HepG2 (cell line): ENCODE results near the gene ZNF3. TPM values are rescaled to one million over a fixed set of nuclear protein-coding genes. Genes with fewer than 3 reads are reported as not detected.
A peak's percentile ranks its signal among the peaks of the same experiment; 100 is the strongest.

Source experiments
- ARNTL ChIP-seq: sonication (generic); formaldehyde crosslinking; IDR thresholded peaks from 2 replicates; pipeline ENCODE4 v1.4.0; 2020; ENCODE audit warnings: mild to moderate bottlenecking, missing genetic modification reagents
- ATF1 ChIP-seq: IDR thresholded peaks from 2 replicates; pipeline ENCODE4 v1.6.1; 2016; ENCODE audit warnings: mild to moderate bottlenecking, control low read depth
- CTCF ChIP-seq: sonication (generic); formaldehyde crosslinking; IDR thresholded peaks from 2 replicates; pipeline ENCODE4 v1.5.0; 2020; ENCODE audit warnings: mild to moderate bottlenecking, missing genetic modification reagents, moderate library complexity
- DR1 ChIP-seq: sonication (generic); formaldehyde crosslinking; IDR thresholded peaks from 2 replicates; pipeline ENCODE4 v1.8.0; 2021; ENCODE audit warnings: mild to moderate bottlenecking, missing genetic modification reagents, inconsistent platforms
- DRAP1 ChIP-seq: IDR thresholded peaks from 2 replicates; pipeline ENCODE4 v1.6.1; 2016; ENCODE audit warnings: missing genetic modification reagents, missing compliant biosample characterization
- ETS1 ChIP-seq: sonication (generic); formaldehyde crosslinking; IDR thresholded peaks from 2 replicates; pipeline ENCODE4 v1.4.0; 2020; ENCODE audit warnings: missing genetic modification reagents
- GPN1 ChIP-seq: sonication (generic); formaldehyde crosslinking; IDR thresholded peaks from 2 replicates; pipeline ENCODE4 v1.5.1; 2020; ENCODE audit warnings: missing genetic modification reagents, borderline replicate concordance
- HES4 ChIP-seq: sonication (generic); formaldehyde crosslinking; IDR thresholded peaks from 2 replicates; pipeline ENCODE4 v1.9.0; 2021; ENCODE audit warnings: mild to moderate bottlenecking, missing genetic modification reagents, borderline replicate concordance
- HOXA9 ChIP-seq: sonication (generic); formaldehyde crosslinking; IDR thresholded peaks from 2 replicates; pipeline ENCODE4 v1.8.1; 2022; ENCODE audit warnings: missing genetic modification reagents, mild to moderate bottlenecking, moderate library complexity, borderline replicate concordance
- JUNB ChIP-seq: sonication (generic); formaldehyde crosslinking; IDR thresholded peaks from 2 replicates; pipeline ENCODE4 v1.8.0; 2022; ENCODE audit warnings: missing genetic modification reagents, mild to moderate bottlenecking, borderline replicate concordance
- KLF12 ChIP-seq: sonication (generic); formaldehyde crosslinking; IDR thresholded peaks from 2 replicates; pipeline ENCODE4 v1.4.0; 2020; ENCODE audit warnings: missing genetic modification reagents, borderline replicate concordance
- KLF13 ChIP-seq: sonication (generic); formaldehyde crosslinking; IDR thresholded peaks from 2 replicates; pipeline ENCODE4 v1.4.0; 2020; ENCODE audit warnings: mild to moderate bottlenecking, missing genetic modification reagents
- MTA1 ChIP-seq: sonication (generic); formaldehyde crosslinking; IDR thresholded peaks from 2 replicates; pipeline ENCODE4 v1.4.0; 2020; ENCODE audit warnings: missing genetic modification reagents, mild to moderate bottlenecking, borderline replicate concordance
- RFXAP ChIP-seq: sonication (generic); formaldehyde crosslinking; IDR thresholded peaks from 2 replicates; pipeline ENCODE4 v1.4.0; 2020; ENCODE audit warnings: missing genetic modification reagents, borderline replicate concordance
- SIN3B ChIP-seq: fragments of 150-350 bp; IDR thresholded peaks from 2 replicates; pipeline ENCODE4 v1.6.1; 2014; ENCODE audit warnings: low read length
- SRSF4 ChIP-seq: fragments of 200-400 bp; formaldehyde crosslinking; IDR thresholded peaks from one replicate; pipeline ENCODE4 v1.6.1; 2018; ENCODE audit warnings: mild to moderate bottlenecking, low read depth, low read length, moderate library complexity; ENCODE audit not compliant: poor library complexity, severe bottlenecking
- U2AF1 ChIP-seq: fragments of 200-400 bp; formaldehyde crosslinking; optimal IDR thresholded peaks from 2 replicates; pipeline ENCODE3; 2017; ENCODE audit warnings: mild to moderate bottlenecking, low read depth, low read length
- ZFX ChIP-seq: sonication (generic); formaldehyde crosslinking; IDR thresholded peaks from 2 replicates; pipeline ENCODE4 v1.4.0; 2020; ENCODE audit warnings: mild to moderate bottlenecking, low read depth, missing genetic modification reagents, moderate library complexity
- ZNF160 ChIP-seq: sonication (generic); formaldehyde crosslinking; IDR thresholded peaks from 2 replicates; pipeline ENCODE4 v1.8.0; 2022; ENCODE audit warnings: mild to moderate bottlenecking, inconsistent platforms, missing genetic modification reagents
- ZNF20 ChIP-seq: sonication (generic); formaldehyde crosslinking; IDR thresholded peaks from 2 replicates; pipeline ENCODE4 v1.4.0; 2020; ENCODE audit warnings: mild to moderate bottlenecking, moderate library complexity, missing genetic modification reagents
- ZNF275 ChIP-seq: sonication (generic); formaldehyde crosslinking; IDR thresholded peaks from 2 replicates; pipeline ENCODE4 v1.8.0; 2022; ENCODE audit warnings: missing genetic modification reagents, mild to moderate bottlenecking, inconsistent platforms, borderline replicate concordance
- ZNF713 ChIP-seq: sonication (generic); formaldehyde crosslinking; IDR thresholded peaks from 2 replicates; pipeline ENCODE4 v1.4.0; 2020; ENCODE audit warnings: mild to moderate bottlenecking, missing genetic modification reagents
- ZNF766 ChIP-seq: sonication (generic); formaldehyde crosslinking; IDR thresholded peaks from 2 replicates; pipeline ENCODE4 v1.5.0; 2020; ENCODE audit warnings: missing genetic modification reagents, borderline replicate concordance
- ZNF790 ChIP-seq: sonication (generic); formaldehyde crosslinking; IDR thresholded peaks from 2 replicates; pipeline ENCODE4 v1.8.0; 2022; ENCODE audit warnings: missing genetic modification reagents, mild to moderate bottlenecking, borderline replicate concordance
- ZNF83 ChIP-seq: sonication (generic); formaldehyde crosslinking; IDR thresholded peaks from 2 replicates; pipeline ENCODE4 v1.4.0; 2020; ENCODE audit warnings: missing genetic modification reagents, mild to moderate bottlenecking, borderline replicate concordance
- ZSCAN25 ChIP-seq: sonication (generic); formaldehyde crosslinking; IDR thresholded peaks from 2 replicates; pipeline ENCODE4 v1.8.0; 2022; ENCODE audit warnings: mild to moderate bottlenecking, missing genetic modification reagents
- polyA plus RNA-seq, 8 experiments: library from polyadenylated mRNA; depleted of rRNA in 3 of 8; stranded (reverse) in 7 of 8; unstranded in 1 of 8; fragments of >200 nt; fragmentation: Illumina TruSeq in 4 of 8; extraction: Trizol in 4 of 8; gene quantifications; 2 replicates each; pipeline versions ENCODE4 v1.2.1 to v1.2.3, GENCODE V29; 2011 to 2016; ENCODE audit warnings: low read depth in 4 of 8, missing spikeins in 1 of 8, mixed read lengths in 1 of 8; ENCODE audit not compliant: insufficient read depth in 1 of 8
- total RNA-seq, 5 experiments: library from RNA; depleted of rRNA; stranded (reverse); fragments of >200 nt; fragmentation: Illumina TruSeq; extraction: Trizol; gene quantifications; 2 replicates each; pipeline ENCODE4 v1.2.3, GENCODE V29; 2016; ENCODE audit warnings: low read depth in 1 of 5

ZNF3 gene
- total and polyA plus RNA-seq, 2 of the 13 experiments (the other 11 are each of a cell fraction or from before 2014, with no cell fraction given), result 33.7 to 56.9 TPM

- peak; percentile 98 for TF ChIP-seq CTCF (CRISPR knock-in tag)
- TF ChIP-seq ZNF275 (CRISPR knock-in tag), result peak; percentile 89
- peak; percentile 37 for TF ChIP-seq ZNF766 (CRISPR knock-in tag)
- TF ChIP-seq ZFX, result peak; percentile 96
- 0 out of 2 replicates have a peak, but pooled peaks have one; percentile 50 for TF ChIP-seq GPN1 (CRISPR knock-in tag)
- TF ChIP-seq KLF13, result no peak
- TF ChIP-seq ATF1 (CRISPR knock-in tag), result 0 out of 2 replicates have a peak, but pooled peaks have one; percentile 49
- TF ChIP-seq JUNB (CRISPR knock-in tag), result peak; percentile 30; the same call in 1 of the 2 replicates
- peak; percentile 64; the same call in 1 of the 2 replicates for TF ChIP-seq KLF12 (CRISPR knock-in tag)
- no peak for TF ChIP-seq ZNF713 (CRISPR knock-in tag)
- TF ChIP-seq HES4 (CRISPR knock-in tag), result peak; percentile 69; the same call in 1 of the 2 replicates
- no peak for TF ChIP-seq SRSF4
- TF ChIP-seq ZNF160 (CRISPR knock-in tag), result peak; percentile 70; the same call in 1 of the 2 replicates
- TF ChIP-seq DR1, result peak; percentile 85
- TF ChIP-seq ZNF20 (CRISPR knock-in tag), result peak; percentile 92; the same call in 1 of the 2 replicates
- TF ChIP-seq DRAP1 (CRISPR knock-in tag), result peak; percentile 80; the same call in 1 of the 2 replicates
- TF ChIP-seq MTA1 (CRISPR knock-in tag), result peak; percentile 69; the same call in 1 of the 2 replicates
- TF ChIP-seq ETS1 (CRISPR knock-in tag), result 0 out of 2 replicates have a peak, but pooled peaks have one; percentile 67
- TF ChIP-seq ZSCAN25 (CRISPR knock-in tag), result no peak; the same call in none of the 2 replicates
- TF ChIP-seq ZNF790 (CRISPR knock-in tag), result 0 out of 2 replicates have a peak, but pooled peaks have one; percentile 38
- TF ChIP-seq ZNF83 (CRISPR knock-in tag), result no peak; the same call in 1 of the 2 replicates
- TF ChIP-seq RFXAP (CRISPR knock-in tag), result peak; percentile 84
- peak; percentile 61 for TF ChIP-seq HOXA9 (CRISPR knock-in tag)
- TF ChIP-seq U2AF1, result peak; percentile 31
- TF ChIP-seq SIN3B, result peak; percentile 76
- peak; percentile 68 for TF ChIP-seq ARNTL
Observed at GRCh38 chr7:100081535-100082102, at the start of gene ZNF3 (continued).
